ENCODE data around the gene RREB1. TPM values are rescaled to one million over a fixed set of nuclear protein-coding genes. Genes with fewer than 3 reads are reported as not detected.

RREB1 gene
- total RNA-seq, 2 donors from 2014 or later, result 58.4 to 71.0 TPM

DNA sequence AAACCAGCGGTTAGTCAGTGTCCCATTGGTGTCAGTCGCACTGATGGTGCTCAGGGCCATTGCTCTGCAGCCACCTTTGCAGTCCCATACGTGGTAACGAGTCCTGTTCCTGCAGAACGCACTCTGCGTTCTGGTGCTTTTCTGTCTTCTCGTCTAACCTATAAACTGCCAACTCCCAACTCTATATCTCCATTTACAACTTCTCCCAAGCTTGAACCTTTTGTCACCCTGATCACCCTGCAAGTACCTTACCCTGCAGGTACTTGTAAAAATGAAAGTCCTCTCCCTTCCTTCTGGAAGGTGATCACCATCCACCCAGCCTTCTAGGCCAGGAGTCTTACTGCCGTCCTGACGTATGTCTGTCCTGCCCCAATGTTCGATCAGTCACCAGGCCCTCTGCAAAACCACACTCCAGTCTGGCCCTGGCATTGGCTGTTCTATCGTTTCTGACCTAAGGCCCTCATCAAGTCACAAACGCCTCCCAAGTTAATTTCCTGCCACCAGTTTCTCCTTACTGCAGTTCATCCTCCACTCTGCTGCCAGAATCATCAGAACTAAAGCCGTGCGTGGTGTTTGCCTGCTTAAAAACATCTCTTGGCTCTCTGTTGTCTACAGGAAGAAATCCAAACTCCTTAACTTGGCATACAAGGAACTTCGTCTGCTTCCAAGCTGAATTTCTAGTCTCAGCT is 7.9 kb downstream of the RREB1 start:
- peak; percentile 36 for DNase-seq (ENCODE audit: low spot score)
- Histone ChIP-seq H3K4me3 (no peak overlapping the region), H3K27me3 (replicated peaks; ENCODE audit: insufficient read depth) (no peaks in the 10 kb centered on the region), H3K36me3 (no peaks in the 10 kb centered on the region), H3K9me3 (no peaks in the 10 kb centered on the region), H3K27ac (peak overlapping the region; percentile 54 to 58), H3K4me1 (replicated peaks) (peaks cover 12% of the 10 kb centered on the region)
- TF ChIP-seq POLR2A (IDR thresholded peaks at IDR 0.05) (no peak), POLR2AphosphoS5 (IDR thresholded peaks at IDR 0.05) (peak; percentile 49)
- TF ChIP-seq, protein P1, sequence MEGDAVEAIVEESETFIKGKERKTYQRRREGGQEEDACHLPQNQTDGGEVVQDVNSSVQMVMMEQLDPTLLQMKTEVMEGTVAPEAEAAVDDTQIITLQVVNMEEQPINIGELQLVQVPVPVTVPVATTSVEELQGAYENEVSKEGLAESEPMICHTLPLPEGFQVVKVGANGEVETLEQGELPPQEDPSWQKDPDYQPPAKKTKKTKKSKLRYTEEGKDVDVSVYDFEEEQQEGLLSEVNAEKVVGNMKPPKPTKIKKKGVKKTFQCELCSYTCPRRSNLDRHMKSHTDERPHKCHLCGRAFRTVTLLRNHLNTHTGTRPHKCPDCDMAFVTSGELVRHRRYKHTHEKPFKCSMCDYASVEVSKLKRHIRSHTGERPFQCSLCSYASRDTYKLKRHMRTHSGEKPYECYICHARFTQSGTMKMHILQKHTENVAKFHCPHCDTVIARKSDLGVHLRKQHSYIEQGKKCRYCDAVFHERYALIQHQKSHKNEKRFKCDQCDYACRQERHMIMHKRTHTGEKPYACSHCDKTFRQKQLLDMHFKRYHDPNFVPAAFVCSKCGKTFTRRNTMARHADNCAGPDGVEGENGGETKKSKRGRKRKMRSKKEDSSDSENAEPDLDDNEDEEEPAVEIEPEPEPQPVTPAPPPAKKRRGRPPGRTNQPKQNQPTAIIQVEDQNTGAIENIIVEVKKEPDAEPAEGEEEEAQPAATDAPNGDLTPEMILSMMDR (IDR thresholded peaks at IDR 0.05), result no peak
- intact Hi-C loops (cut with DNase I), result loop anchor here (10.0 kb wide), 1 partner anchor 391 kb away; no protein-coding TSS in a partner anchor
- WGBS, result 30% methylated on average over 15 of the region's 15 CpGs

DNA sequence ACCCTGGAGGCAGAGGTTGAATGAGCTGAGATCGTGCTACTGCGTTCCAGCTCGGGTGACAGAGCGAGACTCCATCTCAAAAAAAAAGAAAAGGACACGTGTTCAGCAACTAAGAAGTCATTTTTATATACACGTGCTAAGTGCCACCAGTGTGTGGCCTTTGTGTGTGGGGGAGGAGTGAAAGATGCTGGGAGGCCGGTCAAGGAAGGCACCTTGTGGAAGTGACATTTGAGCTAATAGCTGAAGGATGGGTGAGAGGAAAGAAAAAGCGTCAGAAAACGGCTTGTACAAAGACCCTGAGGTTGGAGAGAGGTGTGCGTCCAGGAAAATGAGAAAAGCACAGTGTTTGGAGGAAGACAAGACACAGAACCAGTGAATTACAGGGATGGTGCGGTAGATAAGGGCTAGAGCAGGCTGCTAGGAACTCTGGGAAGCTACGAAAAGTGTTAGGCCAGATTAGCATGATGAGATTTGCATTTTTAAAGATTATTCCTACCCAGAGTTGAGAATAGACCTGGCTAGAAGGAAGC is 11.6 kb downstream of the RREB1 start:
- 82% methylated on average over 12 of the region's 12 CpGs for WGBS
- Histone ChIP-seq H3K27me3 (replicated peaks; ENCODE audit: insufficient read depth) (no peaks in the 10 kb centered on the region), H3K36me3 (no peaks in the 10 kb centered on the region), H3K4me1 (replicated peaks) (peaks cover 12% of the 10 kb centered on the region), H3K9me3 (no peaks in the 10 kb centered on the region), H3K27ac (no peak overlapping the region), H3K4me3 (no peak overlapping the region)
- TF ChIP-seq, protein P1 (IDR thresholded peaks at IDR 0.05), result no peak
- TF ChIP-seq POLR2AphosphoS5 (IDR thresholded peaks at IDR 0.05) (no peak), POLR2A (IDR thresholded peaks at IDR 0.05) (no peak)
- no peak for DNase-seq (ENCODE audit: low spot score)
- intact Hi-C loops (cut with DNase I), result loop anchor here (10.0 kb wide), 1 partner anchor 395 kb away; no protein-coding TSS in a partner anchor

DNA sequence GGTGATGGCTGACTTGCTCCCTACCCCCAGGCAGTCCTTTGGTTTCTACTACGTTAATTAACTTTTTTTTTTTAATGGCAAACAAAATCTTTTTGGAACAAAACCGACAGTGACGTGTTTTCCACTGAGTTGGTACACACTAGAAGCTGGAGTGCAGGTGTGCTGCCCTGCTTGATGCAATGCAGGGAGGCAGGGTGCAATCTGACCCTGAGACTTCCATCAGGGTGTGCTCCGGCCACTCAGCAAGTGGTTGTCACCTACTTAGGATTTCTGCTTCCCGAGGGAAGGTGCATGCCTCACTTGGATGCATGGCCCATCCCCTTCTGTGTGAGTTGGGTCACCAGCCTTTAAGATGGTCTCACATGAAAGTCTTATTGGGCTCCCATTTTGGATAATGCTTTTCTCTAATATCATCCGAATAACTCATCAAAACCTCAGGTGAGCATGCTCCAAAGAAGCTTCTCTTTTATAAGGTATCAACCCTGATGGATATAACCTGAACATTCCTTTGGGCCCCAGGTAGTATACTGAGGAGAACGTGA is 14.0 kb downstream of the RREB1 start:
- Histone ChIP-seq H3K4me3 (no peak overlapping the region), H3K4me1 (replicated peaks) (no peaks in the 10 kb centered on the region), H3K27ac (no peak overlapping the region), H3K27me3 (replicated peaks; ENCODE audit: insufficient read depth) (no peaks in the 10 kb centered on the region), H3K9me3 (no peaks in the 10 kb centered on the region), H3K36me3 (no peaks in the 10 kb centered on the region)
- WGBS, result 70% methylated on average over 7 of the region's 7 CpGs
- TF ChIP-seq POLR2A (IDR thresholded peaks at IDR 0.05) (no peak), POLR2AphosphoS5 (IDR thresholded peaks at IDR 0.05) (no peak)
- TF ChIP-seq, protein P1 (IDR thresholded peaks at IDR 0.05), result no peak
- no peak for DNase-seq (ENCODE audit: low spot score)
- intact Hi-C loops (cut with DNase I), result no loop called here

DNA sequence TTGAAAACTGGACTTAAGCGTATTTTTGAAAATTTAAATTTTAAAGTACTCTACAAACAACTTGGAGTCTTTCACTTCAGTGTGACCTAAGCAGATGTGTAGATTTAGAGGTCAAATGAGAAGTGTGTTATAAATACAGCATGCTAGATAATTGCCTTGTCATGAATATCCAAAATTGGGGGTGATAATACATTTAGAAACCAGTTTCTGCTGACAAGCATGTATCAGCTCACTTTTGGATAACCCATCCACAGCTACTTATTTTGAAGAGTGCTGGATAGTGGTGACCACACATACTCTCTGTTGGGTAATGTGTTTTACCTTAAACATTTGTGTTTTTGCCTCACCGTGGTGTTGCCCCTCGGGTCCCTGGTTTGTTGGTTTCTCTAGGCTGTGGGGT is 14.9 kb downstream of the RREB1 start:
- no peak overlapping the region for H3K4me3 ChIP-seq
- no peak for DNase-seq (ENCODE audit: low spot score)
- no peaks in the 10 kb centered on the region for H3K9me3 ChIP-seq
- TF ChIP-seq POLR2A (IDR thresholded peaks at IDR 0.05) (no peak), POLR2AphosphoS5 (IDR thresholded peaks at IDR 0.05) (no peak)
- TF ChIP-seq, protein P1 (IDR thresholded peaks at IDR 0.05), result no peak
- 99% methylated on average over 3 of the region's 3 CpGs for WGBS
- no peaks in the 10 kb centered on the region for H3K36me3 ChIP-seq
- H3K27me3 ChIP-seq (replicated peaks; ENCODE audit: insufficient read depth), result no peaks in the 10 kb centered on the region
- no peak overlapping the region for H3K27ac ChIP-seq
- intact Hi-C loops (cut with DNase I), result no loop called here
- no peaks in the 10 kb centered on the region for H3K4me1 ChIP-seq (replicated peaks)

All from prostate gland (tissue), 2 donors.